ENCODE results near the gene ARHGAP15. TPM values are rescaled to one million over a fixed set of nuclear protein-coding genes. Genes with fewer than 3 reads are reported as not detected.

The ARHGAP15 gene
- total RNA-seq, 1 experiment from 2014 or later = 0.42 TPM

DNA sequence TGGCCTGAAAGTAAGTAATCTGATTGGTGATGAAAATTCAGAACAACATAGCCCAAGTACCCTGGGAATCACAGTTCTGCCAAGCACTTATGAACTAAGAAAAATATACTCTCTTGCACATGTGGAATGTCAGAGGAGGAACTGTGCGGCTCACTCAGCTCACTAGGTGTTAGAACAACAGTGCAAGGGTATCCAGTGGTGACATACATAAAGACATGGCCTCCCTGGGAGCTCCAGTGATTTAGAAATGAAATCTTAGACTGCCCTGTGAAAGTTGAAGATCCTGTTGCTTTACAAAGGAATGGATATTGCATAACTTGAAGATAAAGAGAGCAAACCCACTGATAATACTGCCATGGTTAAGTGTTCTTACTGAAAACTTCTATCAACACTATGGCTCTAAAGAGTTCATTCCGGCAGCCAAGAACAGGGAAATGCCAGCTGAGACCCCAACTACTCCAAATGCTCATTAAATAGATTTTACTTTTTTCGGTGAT lies 246.2 kb downstream of the ARHGAP15 start:
- ATAC-seq (no peak), DNase-seq (ENCODE audit: low read depth, low spot score) (no peak)
- BruUV-seq (replicated peaks) = no TSS peak
- RAD21 ChIA-PET (ENCODE audit: low non-redundant PET in 1 of 2, low total read pairs in 2 of 2, uncharacterized antibody in 2 of 2, unreplicated experiment in 2 of 2) = no interaction called here
- intact Hi-C loops (cut with micrococcal nuclease) = no loop called here
- Histone ChIP-seq H3K9ac (ENCODE audit: low read length) (no peak overlapping the region), H3K79me2 (ENCODE audit: insufficient read depth, low read length) (no peaks in the 10 kb centered on the region), H3K4me1 (ENCODE audit: control insufficient read depth in 1 of 2, insufficient read depth in 2 of 2, low read length in 2 of 2) (no peaks in the 10 kb centered on the region), H4K20me1 (ENCODE audit: insufficient read depth) (no peaks in the 10 kb centered on the region), H3K4me3 (replicated peaks in 1 of 2; ENCODE audit: low read depth in 1 of 2, low read length in 2 of 2) (no peak overlapping the region), H3K4me2 (ENCODE audit: low read length) (no peak overlapping the region), H3K9me2 (ENCODE audit: insufficient read depth) (no peaks in the 10 kb centered on the region), H3K9me3 (ENCODE audit: control insufficient read depth in 1 of 2, insufficient read depth in 1 of 2, low read depth in 1 of 2, low read length in 2 of 2) (no peaks in the 10 kb centered on the region), H2AFZ (ENCODE audit: low read depth, low read length, poor library complexity, severe bottlenecking) (no peak overlapping the region), H3K36me3 (ENCODE audit: control insufficient read depth in 1 of 2, insufficient read depth in 2 of 2, low read length in 2 of 2) (no peaks in the 10 kb centered on the region), H3K27me3 (ENCODE audit: insufficient read depth, low read length) (0 out of 2 replicates have a peak, but pooled peaks cover 6% of the 10 kb centered on the region), H3K27ac (ENCODE audit: low read depth, low read length) (no peak overlapping the region)
- TF ChIP-seq RAD21 (IDR thresholded peaks at IDR 0.05; ENCODE audit: low read depth) (no peak), POLR2AphosphoS5 (IDR thresholded peaks at IDR 0.05; ENCODE audit: low read depth, low read length) (no peak), SRF (IDR thresholded peaks at IDR 0.05; ENCODE audit: low read depth) (no peak), JUND (IDR thresholded peaks at IDR 0.05) (no peak), EZH2 (IDR thresholded peaks at IDR 0.05) (no peak)
- CTCF ChIA-PET = interaction anchor here (1.2 kb wide), 1 partner anchor 116 kb away, joined by 3 read pairs; no protein-coding TSS in a partner anchor
- POLR2A ChIA-PET = no interaction called here

DNA sequence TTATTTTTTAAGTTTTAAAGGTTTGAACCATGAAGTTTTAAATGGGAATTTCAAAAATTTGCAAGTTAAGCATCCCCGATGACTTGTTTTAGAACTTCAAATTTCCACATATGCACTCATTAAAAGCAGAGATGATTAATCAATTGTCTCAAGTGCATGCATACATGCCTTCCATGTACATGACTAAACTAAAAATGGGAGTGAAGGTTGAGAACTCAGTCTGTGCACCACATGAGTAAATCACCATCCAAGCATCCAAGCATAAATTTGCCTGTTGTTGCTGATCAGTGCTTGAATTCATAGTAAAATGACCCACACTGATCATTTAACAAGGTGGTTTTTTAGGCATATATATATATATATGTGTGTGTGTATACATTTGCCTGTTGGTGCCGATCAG lies 249.8 kb downstream of the ARHGAP15 start:
- ChIA-PET POLR2A (no interaction called here), RAD21 (ENCODE audit: low non-redundant PET in 1 of 2, low total read pairs in 2 of 2, uncharacterized antibody in 2 of 2, unreplicated experiment in 2 of 2) (no interaction called here), CTCF (no interaction called here)
- H3K9me3 ChIP-seq (ENCODE audit: control insufficient read depth in 1 of 2, insufficient read depth in 1 of 2, low read depth in 1 of 2, low read length in 2 of 2) = no peaks in the 10 kb centered on the region
- intact Hi-C loops (cut with micrococcal nuclease) = no loop called here
- no peak overlapping the region for H3K4me3 ChIP-seq (replicated peaks in 1 of 2; ENCODE audit: low read depth in 1 of 2, low read length in 2 of 2)
- H3K79me2 ChIP-seq (ENCODE audit: insufficient read depth, low read length) = no peaks in the 10 kb centered on the region
- no peaks in the 10 kb centered on the region for H4K20me1 ChIP-seq (ENCODE audit: insufficient read depth)
- H3K36me3 ChIP-seq (ENCODE audit: control insufficient read depth in 1 of 2, insufficient read depth in 2 of 2, low read length in 2 of 2) = no peaks in the 10 kb centered on the region
- DNase-seq (ENCODE audit: low read depth, low spot score) = no peak
- no peak overlapping the region for H2AFZ ChIP-seq (ENCODE audit: low read depth, low read length, poor library complexity, severe bottlenecking)
- H3K27ac ChIP-seq (ENCODE audit: low read depth, low read length) = no peak overlapping the region
- no peak overlapping the region for H3K4me2 ChIP-seq (ENCODE audit: low read length)
- ATAC-seq = no peak
- no peaks in the 10 kb centered on the region for H3K4me1 ChIP-seq (ENCODE audit: control insufficient read depth in 1 of 2, insufficient read depth in 2 of 2, low read length in 2 of 2)
- no peak for TF ChIP-seq POLR2AphosphoS5 (IDR thresholded peaks at IDR 0.05; ENCODE audit: low read depth, low read length)
- TF ChIP-seq CEBPB (IDR thresholded peaks at IDR 0.05; ENCODE audit: low read depth) = no peak
- TF ChIP-seq EGR1 (IDR thresholded peaks at IDR 0.05; ENCODE audit: low read depth) = no peak
- TF ChIP-seq YY1 (IDR thresholded peaks at IDR 0.05; ENCODE audit: extremely low read depth, insufficient replicate concordance, low read depth, low read length) = no peak
- TF ChIP-seq, protein P1, sequence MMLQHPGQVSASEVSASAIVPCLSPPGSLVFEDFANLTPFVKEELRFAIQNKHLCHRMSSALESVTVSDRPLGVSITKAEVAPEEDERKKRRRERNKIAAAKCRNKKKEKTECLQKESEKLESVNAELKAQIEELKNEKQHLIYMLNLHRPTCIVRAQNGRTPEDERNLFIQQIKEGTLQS (IDR thresholded peaks at IDR 0.05) = no peak
- BruUV-seq (replicated peaks) = no TSS peak
- peaks cover 6% of the 10 kb centered on the region; the same call in 1 of the 2 replicates for H3K27me3 ChIP-seq (ENCODE audit: insufficient read depth, low read length)
- no peak overlapping the region for H3K9ac ChIP-seq (ENCODE audit: low read length)
- no peaks in the 10 kb centered on the region for H3K9me2 ChIP-seq (ENCODE audit: insufficient read depth)
